HG03520 (cell line): Measurements from ENCODE around the gene BTBD6.

Source experiments
- ATAC-seq: cut with Tn5 transposase; IDR thresholded peaks from one replicate; pipeline ENCODE4 v1.9.1; 2021; ENCODE audit warnings: mild to moderate bottlenecking, moderate library complexity; ENCODE audit not compliant: unreplicated experiment

Gene BTBD6

DNA sequence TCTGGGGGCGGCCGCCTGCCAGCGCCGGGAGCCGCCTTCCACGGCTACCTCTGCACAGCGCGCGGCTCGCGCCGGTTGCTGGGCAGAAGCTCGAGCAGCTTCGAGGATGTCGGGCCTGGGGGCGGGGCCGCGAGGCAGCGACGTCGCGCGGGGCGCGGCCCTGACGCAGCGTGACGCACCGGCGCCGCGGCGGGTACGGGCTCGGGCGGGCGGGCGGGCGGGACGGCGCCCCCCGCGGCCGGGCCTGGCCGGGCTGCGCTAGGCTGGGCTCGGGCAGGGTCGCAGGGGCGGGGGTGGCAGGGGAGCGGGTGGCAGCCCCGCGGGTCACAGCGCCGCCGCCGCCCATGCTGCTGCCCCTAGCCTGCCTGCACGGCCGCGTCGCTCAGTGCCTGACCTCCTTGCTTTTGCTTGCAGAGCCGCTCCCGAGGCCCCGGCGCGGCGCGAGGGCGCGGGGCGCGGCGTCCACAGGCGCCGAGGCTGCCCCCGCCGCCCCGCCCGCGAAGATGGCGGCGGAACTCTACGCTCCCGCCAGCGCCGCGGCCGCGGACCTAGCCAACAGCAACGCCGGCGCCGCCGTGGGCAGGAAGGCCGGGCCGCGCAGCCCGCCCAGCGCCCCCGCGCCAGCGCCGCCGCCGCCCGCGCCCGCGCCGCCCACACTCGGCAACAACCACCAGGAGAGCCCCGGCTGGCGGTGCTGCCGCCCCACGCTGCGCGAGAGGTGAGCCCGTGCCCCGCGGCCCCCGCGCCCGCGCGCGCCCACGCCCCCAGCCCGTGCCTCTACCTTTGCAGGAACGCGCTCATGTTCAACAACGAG lies at the start of gene BTBD6:
BTBD6 (plus strand) TSS at position 166 of the 814 bp plus-strand sequence; CDS start at position 345, 179 bp downstream.
- peak; percentile 77 for ATAC-seq

DNA sequence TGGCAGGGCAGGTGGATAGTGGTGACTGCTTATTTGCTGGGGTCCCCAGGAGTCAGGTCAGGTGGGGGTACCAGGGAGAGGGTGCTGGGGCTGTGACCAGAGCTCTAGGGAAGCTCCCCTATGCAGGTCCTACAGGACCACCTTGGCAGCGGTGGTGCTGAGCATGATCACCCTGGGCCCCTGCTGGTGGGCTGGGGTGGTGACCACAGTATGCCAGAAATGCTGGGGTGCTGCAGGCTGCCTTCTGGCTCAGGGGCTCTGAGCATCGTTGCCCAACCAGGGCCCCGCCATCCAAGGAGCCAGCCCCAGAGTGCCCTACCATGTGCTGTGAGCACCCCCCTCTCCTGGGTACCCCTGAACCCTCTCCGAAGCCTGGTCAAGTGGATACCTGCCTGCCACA lies 49.7 kb upstream of the BTBD6 start:
- no peak for ATAC-seq

DNA sequence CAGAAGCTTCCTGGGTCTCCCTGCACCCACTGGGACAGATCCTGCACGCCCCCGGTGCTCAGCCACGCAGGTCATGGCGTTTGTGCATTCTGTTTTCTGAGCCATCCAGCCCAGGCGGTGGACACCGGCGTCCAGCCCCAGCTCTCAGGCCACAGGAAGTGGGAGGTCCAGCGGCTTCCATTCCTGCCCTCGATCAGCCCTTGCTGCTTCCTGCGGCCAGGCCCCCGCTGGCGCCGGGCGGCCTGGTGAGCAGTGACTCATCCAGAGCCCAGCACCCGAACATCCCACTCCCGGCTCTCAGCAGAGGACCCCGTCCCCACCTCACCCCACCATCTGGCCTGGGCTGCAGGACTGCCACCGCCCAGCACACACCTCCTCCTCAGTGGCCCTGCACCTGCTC lies 49.2 kb upstream of the BTBD6 start:
- ATAC-seq: no peak

DNA sequence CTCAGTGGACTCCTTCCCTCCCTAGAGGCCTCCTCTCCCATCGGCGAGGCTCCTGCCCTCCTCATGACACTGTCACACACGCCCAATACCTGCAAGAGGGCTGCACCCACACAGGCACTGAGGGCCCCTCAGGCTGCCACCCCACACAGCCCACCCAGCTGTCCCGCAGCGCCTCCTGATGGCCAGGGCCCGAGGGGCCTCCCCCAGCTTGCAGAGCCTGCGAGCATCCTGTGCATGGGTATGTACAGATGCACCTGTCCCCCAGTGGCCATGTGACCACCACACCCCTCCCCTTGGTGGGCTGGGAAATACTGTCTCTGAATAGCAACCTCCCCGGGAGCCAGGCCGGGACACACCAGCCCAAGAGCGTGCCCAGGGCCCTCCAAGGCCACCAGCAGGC lies 48.3 kb upstream of the BTBD6 start:
- no peak for ATAC-seq

DNA sequence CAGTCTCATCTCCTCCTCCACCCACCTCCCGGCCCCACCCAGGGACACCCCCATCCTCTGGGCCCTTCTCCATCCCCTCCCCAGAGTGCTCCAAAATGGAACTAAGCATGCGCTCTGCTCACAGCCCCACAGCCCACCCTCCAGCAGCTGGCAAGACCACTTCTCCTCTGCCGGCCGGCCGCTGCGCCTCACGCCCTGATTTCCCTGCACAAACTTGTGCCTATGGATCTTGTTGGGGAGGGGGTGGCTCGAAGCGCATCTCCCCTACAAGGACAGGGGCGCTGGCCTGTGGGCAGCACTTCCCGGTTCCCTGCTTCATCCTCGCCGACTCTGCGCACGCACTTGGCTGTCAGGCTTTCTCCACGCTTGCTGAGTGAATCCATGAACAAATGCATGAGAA lies 47.7 kb upstream of the BTBD6 start:
- ATAC-seq: no peak

DNA sequence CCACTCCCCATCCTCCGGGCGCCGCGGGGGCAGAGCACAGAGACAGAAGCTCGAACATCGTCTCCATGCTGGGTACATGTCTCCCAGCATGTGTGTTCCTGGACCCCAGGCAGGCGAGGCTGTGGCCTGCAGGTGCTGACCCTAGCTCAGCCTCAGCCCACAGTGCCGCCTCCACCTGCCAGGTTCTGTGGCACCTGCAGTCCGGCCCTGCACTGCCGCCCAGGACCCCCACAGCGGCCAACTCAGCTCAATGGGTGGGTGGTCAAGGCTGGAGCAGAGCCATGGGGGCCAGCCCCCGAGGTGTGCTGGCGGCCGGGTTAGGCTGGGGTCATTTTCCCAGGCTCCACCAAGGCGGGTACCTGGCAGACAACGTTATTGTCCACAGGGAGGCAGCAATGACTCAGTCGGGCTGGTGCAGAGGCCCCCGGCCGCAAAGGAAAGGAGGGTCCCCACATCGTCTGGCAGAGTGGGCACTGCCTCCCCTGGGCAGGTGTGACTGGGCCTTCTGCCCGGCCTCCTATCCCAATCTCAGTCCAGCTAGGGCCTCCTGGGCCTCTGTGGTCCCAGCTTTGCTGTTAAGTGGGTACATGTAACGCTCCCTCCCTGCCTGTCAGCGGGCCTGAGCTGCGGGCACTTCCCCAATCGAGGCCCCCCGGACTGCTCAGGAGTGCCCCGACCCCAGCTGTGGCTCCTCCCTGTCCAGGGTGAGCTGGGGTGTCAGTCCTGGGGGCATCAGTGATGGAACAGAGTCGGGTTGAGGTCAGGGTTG lies 47.0 kb upstream of the BTBD6 start:
- no peak for ATAC-seq

DNA sequence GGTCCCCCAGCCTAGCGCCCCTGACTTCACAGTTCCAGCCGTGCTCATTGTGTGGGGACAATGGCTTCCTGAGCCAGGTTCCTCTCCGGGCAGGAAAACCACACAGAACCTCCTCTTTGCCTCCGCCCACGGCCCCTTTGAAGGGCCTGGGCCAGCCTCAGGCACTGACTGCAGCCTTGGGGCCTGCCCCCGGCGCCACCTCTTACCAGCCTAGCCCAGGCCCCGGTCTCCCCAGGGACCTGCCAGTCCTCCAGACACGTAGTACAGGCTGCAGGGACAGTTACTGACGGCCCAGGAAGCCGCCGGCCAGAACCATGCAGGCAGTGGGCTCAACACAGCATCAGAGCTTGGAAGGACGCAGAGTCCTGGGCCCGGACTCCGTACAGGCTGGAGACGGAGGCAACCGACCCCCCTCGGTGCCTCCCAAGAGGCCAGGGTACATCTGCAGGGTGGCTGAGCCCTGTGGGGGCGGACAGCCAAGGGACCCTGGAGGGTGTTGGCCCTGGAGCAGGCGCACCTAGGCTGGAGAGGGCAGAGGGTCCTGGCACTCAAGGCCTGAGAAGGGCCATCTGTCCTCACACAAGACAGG lies 46.3 kb upstream of the BTBD6 start:
- no peak for ATAC-seq

DNA sequence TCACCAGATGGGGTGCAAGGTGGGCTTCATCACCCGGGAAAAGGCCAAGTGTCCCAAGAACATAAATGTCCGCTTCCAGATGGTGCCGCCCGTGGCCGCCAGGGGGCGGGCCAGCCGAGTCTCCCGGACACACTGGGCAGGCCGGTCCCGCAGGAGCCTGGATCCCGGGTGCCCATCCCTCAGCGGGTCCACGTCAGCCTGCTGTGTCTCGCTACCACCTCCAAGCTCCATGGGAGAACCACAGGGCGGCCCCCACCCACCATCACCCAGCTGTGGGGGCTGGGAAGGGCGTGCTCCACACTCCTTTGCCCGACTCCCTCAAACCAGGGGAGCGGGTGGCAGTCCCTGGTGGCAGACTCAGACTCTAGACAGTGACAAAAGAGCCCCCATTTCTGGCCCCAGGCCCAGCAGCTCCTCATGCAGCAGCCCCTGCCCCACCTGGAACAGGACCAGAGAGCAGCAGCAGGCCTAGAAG lies 45.2 kb upstream of the BTBD6 start:
- ATAC-seq: no peak

DNA sequence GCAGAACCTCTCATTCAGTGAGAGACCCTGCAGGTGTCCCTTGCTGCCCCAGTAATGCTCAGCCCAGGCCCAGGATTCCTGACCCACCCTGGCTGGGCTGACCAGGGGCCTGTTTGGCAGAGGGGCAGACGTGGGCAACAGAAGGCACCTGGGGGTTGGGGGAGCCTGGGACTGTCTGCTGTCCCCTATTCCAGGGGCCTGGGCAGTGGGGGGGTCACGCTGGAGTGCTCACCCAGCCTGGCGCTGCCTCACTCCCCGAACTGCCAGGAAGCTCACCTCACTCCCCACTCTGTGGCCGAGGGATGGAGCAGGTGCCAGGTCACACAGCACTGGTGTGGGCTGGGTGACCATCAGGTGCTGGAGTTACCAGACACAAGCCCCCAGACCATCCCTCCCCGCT lies 44.6 kb upstream of the BTBD6 start:
- ATAC-seq: no peak

DNA sequence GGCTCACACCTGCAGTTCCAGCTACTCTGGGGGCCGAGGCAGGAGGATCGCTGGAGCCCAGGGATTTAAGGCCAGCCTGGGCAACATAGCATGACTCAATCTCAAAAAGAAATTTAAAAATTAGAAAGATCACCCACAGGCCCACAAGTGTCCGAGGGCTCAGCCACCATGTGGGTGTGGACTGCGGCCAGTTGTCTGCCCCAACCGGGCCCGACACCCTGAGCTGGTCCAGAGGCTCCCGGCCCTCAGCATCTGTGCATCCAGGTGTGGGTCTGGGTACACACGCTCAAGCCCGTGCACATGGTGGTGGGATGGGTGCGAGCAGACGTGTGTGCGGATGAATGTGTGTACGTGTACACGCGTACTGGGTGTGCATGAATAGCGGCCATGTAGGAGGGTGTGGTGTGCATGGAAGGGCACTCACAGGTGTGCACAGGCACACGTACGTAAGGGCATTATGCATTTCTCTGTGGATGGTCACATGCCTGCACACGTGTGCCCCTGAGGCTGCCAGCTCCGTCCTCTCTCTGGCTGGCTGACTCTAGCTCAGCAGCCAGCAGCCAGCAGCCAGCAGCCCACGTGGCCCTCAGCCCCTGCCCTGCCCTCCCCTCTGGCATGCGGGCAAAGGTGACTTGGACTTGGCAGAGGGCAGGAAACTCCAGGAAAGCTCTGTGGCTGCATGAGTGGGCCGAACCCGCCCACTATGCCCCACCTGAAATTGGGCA lies 44.0 kb upstream of the BTBD6 start:
- no peak for ATAC-seq

DNA sequence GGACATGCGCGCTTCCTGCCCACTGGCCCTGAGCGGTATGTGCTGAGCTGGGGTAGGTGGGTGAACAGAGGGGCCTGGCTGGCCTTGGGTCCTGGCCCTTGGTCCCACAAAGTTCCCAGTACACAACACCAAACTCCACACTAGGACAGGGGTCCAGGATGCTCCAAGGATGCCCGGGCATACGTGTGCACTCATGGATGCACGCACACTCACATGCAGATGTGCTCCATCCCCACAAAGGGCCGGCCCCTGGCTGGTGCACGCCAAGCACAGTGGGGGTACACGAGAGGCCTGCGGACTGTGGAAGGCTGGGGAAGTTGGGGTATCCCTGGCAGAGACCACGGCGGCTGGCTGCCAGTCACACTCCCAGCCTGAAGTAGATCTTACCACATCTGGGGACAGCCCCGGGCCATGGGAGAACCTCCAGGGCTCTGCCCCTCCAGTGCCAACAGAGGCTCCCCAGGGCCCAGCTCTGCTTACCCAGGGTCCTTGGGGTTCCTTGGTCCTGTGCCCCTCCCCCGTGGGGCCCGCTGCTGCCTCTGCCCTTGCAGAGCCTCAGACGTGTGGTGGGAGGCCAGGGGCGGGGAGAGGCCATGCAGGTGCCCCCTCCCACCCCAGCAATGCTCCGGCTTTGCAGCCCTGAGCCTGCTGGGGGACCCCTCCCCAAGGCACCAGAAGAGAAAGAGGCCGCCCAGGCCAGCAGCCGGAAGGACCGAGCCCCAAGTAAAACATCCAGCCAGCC lies 43.2 kb upstream of the BTBD6 start:
- ATAC-seq: no peak

DNA sequence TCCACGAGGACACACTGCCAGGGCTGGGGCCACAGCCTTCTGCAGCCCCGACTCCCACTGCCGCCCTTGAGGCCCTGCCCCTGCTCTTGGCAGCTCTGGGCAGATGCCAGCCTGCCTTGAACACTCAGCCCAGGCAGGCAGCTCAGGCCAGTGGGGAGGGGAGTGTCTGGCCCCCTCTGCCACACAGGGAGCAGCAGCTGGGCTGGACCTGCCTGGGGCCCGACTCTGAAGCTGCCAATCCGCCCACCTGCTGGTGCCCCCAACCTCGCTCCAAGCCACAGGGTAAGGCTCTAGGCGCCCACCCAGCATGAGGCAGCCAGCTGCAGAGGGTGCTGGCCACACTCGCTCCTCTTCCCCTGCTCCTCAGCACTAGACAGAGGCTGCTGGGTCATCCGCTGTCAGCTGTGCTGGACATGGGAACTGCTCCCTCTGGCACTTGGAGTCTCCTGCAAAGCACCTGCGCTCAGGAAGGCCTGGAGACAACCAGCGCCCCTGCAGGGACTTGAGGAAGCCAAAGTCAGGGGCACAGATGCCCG lies 42.6 kb upstream of the BTBD6 start:
- ATAC-seq: no peak

DNA sequence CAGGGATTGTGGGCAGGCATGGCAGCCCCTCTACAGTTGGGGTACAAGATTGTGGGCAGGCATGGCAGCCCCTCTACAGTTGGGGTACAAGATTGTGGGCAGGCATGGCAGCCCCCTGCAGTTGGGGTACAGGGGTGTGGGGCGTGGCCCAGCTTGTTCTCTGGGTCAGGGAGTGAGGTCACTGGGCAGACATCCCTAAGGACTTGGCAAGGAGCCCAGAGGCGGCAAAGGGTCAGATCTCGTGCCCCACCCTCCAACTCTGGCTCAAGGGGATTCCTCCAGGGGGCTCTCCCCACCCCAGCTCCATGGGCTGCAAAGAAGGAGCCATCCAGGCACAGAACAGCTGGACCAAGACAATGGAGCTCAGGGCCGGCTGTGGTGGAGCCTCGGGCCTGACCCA lies 41.5 kb upstream of the BTBD6 start:
- no peak for ATAC-seq

DNA sequence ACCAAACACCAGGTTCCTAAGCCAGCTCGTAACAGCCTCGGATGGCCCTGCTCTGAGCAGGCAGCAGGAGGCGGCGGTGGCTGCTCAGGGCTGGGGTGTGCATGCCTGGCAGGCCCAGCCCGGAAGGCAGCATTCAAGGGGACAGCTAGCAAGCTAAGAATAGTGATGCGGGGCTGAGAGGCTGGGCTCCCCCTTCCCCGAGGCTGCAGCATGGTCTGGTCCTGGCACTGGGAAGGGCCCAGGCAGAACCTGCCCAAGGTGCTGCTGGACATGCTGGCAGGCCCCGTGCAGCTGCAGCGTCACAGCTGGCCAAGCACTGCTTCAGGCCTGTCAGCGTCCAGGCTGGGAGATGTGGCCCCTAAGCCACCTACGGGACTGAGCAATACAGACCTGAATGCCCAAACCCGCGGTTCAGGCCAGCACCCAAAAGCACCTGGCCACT lies 40.9 kb upstream of the BTBD6 start:
- no peak for ATAC-seq

DNA sequence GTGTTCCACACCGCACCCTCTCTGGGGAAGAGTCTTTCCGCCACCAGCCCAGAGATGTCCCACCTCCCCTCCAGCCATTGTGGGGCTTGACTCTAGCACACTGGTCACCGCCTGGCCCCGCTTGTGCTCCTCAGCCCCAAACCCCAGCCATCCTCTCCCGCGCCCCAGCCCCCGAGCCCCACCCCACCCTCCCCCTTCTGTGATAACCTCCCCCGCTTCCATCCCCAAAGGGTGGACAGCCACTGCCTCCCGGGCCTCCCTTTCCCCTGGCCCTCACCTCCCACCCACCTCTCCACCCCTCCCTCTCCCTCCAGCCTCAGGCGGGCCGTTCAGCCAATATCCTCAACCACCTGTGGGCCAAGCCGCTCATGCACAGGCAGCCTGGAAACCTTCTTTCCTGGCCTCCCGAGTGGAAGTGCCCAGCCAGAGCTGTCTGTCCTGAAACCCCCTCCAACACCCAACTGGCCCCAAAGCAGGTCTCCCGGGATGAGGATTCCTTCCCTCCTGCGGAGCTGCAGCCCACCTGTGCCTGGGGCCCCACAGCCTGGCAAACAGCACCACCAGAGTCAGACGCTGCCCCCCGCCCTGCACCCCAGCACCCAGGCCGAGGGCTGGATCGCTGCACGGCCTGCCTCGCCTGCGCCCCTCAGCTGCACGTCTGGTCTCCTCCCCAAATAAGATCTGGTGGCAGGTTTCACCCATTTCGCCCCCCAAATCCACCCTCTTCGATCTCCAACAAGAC lies 40.2 kb upstream of the BTBD6 start:
- ATAC-seq: no peak

DNA sequence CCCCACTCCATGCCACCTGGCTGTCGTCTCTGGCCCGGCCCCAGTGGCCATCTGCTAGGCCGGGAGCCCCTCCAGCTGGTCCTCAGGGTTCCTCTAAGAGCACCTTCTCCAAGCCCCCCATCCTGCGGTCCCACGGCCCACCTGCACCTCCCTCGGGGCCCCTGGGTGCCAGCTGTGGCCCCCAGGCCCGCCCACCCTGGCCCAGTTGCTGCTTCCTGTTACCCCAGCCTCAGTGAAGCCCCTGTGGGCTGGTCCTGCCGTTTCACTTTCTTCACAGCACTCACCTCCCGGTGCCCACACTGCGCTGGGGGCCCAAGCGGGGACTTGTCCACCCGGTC lies 39.6 kb upstream of the BTBD6 start:
- ATAC-seq: no peak

DNA sequence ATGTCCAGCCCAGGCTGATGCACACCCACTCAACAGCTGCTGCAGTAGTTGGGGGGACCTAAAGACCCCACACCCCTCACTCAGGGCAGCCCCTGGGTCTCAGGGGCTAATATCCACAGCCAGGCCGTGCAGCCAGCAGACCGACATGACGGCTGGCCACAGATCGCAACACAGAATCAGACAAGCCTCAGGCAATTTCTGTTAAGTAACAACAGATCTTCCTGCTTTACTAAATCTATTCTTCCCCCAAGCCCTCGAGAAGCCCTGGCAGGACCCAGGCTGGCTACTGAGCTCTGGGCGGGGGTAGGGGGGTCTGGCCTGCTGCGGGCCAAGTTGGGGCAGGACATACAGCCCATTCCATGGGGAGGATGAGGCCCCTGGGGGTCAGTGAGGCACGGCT lies 39.2 kb upstream of the BTBD6 start:
- no peak for ATAC-seq

DNA sequence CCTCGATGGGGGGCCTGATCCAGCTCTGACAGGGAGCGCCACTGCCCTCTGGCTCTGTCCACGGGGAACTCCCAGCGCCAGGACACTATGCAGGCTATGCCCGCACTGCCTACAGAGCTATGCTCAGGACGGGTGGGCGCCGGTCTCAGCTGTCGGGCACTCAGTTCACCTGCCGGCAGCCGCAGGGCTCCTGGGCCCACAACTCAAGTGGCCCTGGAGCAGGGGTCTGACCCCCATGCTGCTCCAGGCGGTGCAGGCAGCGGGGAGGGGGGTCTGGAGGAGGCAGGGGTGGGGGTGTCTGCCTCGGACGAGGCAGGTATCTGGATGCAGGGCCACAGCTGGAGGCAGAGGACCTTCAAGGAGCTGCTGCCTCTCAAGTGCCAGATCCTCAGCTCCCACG lies 38.7 kb upstream of the BTBD6 start:
- ATAC-seq: no peak

DNA sequence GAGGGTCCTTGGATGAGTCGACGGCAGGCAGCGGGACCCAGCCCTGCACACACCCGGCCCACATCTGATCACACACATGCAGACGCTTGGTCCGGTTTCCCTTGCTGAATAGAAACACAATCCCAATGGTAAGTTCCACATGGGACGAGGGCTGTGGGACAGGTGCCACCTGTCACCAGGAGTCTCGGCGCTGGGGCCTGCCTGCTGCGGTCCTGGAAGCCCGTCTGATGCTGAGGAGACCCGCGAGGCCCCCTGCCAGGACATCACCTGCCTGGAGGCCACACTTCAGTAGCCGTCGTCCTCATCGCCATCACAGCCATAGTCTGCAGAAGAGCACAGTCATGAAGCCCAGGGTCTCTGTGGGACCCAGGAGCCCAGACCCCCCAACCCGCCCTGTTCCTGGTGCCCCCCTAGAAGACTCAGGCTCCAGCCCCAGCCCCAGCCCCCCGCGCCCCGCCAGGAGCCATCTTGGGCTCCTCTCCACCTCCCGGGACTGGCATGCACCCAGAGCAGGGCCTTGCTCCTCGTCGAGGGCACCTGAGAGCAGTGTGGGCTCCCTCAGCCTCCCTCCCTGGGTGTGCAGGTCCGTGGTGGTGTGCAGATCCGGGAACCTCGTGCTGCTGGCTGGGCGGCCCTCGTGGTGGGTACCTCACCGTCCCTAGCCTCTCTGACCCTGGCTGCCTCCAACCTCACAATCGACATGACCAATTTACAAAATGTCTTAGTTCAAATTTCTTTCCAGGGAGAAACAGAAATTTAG lies 37.9 kb upstream of the BTBD6 start:
- ATAC-seq: no peak
